GM19023 (cell line): ENCODE measurements around the gene NCOA1.
A peak's percentile ranks its signal among the peaks of the same experiment; 100 is the strongest.
"Not testable (repeated sequence)": the region's sequence is repeated elsewhere in the genome, so short reads cannot be mapped to it uniquely, and the experiment has no call there.

ENCODE experiments used
- ATAC-seq: cut with Tn5 transposase; IDR thresholded peaks from one replicate; pipeline ENCODE4 v1.9.1; 2021; ENCODE audit warnings: mild to moderate bottlenecking, moderate library complexity; ENCODE audit not compliant: unreplicated experiment

Gene NCOA1

GRCh38 chr2:24490690-24491541 is at the start of gene NCOA1:
Gene NCOA1, plus strand, starts transcription at chr2:24491254. Its CDS starts 167,424 bp downstream, at chr2:24658678.
- peak; percentile 74 for ATAC-seq

- ATAC-seq, result no peak
Measured at GRCh38 chr2:24448797-24449196, 42.3 kb upstream of the NCOA1 start.

- no peak for ATAC-seq
Measured at GRCh38 chr2:24449344-24449743, 41.7 kb upstream of the NCOA1 start.

GRCh38 chr2:24451805-24452501 is 39.1 kb upstream of the NCOA1 start:
- no peak for ATAC-seq

DNA sequence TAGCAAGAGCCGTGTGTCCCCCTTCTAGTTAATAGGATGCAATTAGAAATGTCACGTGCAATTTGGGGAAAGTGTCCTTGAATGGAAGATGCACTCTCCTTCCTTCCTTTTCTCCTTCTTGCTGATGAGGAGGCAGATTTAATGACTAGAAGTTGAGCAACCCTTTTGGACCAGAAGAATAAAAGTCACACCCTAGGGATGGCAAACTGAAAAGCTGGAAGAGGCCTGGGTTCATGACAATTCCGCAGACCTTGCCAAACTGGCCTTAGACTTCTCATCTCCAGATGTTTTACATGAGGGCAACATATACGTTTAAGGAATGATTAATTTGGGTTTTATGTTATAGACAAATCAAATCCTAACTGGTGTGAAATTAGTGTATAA is 38.6 kb upstream of the NCOA1 start:
- ATAC-seq, result no peak

- no peak for ATAC-seq
Measured at GRCh38 chr2:24453379-24454073, 37.5 kb upstream of the NCOA1 start.

GRCh38 chr2:24454294-24454693 is 36.8 kb upstream of the NCOA1 start:
- ATAC-seq, result no peak

DNA sequence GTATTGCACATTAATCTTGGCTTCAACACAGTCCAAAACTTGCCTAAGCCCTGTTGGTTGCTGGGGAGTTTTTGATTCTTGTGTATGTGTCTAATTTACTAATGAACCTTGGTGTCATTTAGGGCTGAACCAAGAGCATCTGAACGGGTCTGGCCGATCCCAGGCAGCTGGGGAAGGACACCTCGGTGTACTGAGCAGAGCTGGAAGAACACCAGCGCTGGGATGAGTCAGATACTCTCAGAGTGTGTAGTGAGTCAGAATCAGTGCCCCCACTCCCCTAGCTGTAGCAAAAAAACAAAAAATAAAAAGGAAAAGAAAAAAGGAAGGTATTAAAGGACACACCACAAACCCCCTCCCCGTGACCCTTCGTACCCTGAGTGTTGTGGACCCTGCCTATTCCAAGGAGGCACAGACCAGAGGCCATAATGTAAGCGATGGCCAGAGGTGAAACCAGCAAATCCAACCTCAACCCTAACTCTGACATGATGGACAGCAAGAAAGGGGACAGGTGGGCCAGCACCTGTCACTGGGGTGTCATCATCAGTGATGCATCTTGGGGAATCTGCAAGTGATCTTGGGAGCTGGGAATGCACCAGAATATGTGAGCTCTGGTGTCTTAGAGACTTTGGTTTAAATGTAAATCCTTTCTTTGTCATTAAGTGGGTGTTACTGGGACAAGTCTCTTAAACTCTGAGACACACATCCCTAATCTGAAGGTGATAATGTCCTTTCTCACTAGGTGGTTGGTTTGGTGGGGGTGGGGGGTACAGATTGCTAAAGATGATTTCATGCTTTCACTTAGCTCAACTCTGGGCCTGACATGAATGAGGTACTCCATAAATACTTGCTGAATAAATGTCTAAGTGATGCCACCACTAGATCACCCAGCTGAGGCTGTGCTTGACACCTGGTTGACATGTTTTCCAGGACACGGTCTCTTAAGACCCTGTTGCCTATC is 34.2 kb upstream of the NCOA1 start:
- no peak for ATAC-seq

DNA sequence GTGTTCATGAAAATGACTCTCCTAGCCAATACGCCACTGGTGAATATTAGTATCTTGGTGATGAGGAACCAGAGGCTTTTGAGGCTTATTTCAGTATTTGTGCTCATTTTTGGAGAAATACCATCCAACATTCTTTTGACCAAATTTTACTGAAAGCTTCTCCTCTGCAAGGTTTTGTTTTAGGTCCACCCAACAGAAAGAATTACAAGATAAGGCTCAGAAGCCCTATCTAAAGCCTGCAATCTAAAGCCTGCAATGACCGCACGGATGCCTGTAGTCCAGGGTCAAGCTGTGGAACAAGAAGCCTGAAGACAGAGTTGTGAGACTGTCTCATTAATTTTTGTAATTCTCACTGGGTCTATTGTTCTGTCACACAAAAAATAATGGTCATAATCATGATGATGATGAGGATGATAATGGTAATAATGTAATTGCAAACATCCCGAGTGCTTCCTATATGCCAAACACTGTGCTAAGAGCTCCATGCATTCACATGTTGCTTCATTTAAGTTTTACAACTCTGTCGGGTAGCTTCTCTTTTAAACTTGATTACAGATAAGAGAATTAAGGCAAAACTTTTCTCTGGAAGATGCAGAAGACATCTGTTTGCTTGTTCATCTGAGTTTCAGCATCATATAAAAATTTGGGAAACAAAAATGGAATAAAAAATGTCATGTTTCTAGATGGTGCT is 33.2 kb upstream of the NCOA1 start:
- ATAC-seq, result no peak

DNA sequence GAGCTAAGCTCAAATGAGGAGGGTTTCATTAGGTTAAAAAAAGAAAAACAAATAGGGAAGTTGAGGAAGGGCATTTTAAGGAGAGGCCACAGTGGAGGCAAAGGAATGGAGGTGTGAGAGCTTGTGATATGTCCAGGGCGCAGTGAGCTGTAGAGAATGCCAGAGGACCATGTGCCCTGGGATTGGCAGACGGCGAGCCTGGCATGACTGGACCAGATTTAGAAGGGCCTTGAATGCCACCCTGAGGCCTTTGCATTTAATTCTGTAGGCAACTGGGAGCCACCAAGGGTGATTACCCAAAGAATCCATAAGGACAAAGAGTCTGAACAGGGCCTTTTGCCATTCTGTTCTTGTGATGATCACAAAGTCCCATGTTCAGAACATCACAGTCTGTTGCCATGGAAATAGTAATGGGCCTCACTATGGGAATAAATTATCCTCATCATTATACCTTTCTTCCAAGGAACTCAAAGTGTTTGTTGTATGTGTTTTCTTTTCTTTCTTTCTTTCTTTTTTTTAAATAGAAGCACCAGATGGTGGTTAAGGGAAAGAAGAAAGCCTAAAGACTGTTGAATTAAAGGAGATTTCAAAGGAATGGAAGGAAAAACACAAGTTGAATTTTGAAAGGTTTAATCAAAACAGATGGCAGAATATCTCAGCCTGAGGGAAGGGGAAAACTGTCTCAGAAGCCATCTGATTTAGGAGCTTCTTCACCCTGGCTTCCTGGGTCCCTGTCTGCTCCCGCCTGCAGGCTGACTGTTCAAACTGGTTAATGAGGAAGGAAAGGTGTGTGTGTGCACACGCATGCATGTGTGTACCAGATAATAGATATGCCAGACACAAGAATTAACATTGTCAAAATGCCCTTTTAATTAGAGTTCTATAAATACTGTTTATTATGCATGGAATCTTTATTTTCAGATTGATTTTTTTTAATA is 31.6 kb upstream of the NCOA1 start:
- no peak for ATAC-seq

- ATAC-seq, result no peak
Measured at GRCh38 chr2:24461685-24462084, 29.4 kb upstream of the NCOA1 start.

DNA sequence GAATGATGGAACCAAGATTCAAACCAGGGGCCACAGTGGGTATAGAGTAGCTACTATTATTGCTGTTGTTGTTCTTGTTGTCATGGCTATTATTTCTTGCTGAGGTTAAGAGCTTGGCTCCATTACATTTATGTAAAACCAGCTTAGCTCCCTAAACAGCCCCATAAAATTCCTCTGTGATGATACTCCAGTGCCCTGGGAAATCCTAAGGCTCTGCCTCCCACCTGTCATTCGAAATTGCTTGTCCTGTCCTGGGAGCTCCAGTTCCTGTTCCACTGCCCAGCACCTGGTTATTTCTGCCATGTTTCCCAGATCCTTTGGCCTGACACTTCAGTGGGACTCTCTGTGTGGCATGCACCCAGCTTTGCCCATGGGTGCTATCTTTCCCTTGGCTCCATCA is 27.8 kb upstream of the NCOA1 start:
- ATAC-seq, result no peak

DNA sequence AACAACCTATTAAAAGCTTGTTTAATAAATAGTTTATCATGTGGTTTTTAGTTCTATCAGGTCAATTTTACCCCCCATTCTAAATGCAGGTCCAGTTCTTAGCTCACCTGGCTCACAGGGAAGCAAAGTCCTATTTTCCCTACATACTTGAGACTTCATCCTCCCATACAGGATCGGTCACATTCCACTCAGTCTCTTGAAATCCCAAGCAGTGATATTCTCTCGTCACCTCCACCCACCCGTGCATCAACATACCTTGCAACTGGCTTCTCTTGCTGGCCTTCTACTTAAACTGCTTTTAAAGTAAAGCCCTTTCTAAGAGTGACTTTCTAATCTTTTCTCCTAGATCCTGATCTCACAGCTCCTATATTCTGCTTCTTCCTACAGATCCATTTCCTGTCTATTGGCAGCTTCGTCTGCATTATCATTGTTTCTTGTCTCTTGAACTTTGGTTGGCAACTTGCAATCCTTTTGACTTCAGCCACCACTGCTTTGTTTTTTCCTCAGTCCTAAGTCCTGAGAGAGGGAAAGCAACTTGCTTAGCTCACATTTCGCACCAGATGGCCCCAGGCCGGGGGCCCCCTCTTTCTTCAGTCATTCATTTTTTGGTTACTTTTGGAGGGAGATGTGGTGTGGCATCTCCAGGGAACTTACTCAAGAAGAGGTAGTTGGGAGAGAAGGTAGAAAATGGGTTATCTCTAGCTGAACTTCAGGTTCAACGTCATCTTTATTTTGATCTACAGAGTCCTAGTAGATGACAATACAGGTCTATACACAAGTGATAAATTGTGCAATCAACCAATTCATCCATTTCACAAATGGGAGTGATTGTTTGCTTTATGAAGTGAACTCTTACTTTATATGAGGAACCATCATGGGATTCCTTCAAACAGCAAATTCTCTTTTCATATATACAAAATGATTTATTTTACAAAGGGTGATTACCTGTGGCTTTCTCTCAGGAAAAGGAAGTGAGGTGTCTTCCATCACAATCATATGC is 23.9 kb upstream of the NCOA1 start:
- no peak for ATAC-seq

- not testable (repeated sequence) for ATAC-seq
Measured at GRCh38 chr2:24468453-24468852, 22.6 kb upstream of the NCOA1 start.

DNA sequence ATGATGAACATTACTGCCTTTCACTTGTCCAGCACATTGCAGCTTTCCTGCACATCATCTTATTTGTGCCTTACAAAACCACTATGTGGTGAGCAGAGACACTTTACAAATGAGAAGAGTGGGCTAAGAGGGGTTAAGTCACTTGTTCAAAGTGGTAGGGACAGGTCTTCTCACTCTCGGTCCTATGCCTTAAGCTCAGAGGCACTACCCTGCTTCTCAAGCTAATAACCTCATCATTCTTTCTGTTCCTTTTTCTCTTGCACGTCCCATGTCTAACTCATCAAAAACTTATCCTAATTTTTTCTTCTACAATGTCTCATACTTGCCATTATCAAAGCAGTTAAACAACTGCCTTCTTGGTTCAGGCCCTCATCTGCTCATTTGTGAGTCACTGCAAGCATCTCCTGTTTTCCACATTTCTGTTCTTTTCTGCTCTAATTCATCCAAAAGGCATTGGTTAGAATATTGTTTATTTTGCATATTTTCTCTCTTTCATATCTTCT is 21.9 kb upstream of the NCOA1 start:
- ATAC-seq, result no peak

- no peak for ATAC-seq
Measured at GRCh38 chr2:24471662-24472061, 19.4 kb upstream of the NCOA1 start.

GRCh38 chr2:24472416-24472815 is 18.6 kb upstream of the NCOA1 start:
- no peak for ATAC-seq
